Measurements from ENCODE around the gene ACKR2. TPM values are rescaled to one million over a fixed set of nuclear protein-coding genes. Genes with fewer than 3 reads are reported as not detected.

Gene ACKR2
- total RNA-seq, 1 experiment from 2014 or later, result 0.45 TPM

DNA sequence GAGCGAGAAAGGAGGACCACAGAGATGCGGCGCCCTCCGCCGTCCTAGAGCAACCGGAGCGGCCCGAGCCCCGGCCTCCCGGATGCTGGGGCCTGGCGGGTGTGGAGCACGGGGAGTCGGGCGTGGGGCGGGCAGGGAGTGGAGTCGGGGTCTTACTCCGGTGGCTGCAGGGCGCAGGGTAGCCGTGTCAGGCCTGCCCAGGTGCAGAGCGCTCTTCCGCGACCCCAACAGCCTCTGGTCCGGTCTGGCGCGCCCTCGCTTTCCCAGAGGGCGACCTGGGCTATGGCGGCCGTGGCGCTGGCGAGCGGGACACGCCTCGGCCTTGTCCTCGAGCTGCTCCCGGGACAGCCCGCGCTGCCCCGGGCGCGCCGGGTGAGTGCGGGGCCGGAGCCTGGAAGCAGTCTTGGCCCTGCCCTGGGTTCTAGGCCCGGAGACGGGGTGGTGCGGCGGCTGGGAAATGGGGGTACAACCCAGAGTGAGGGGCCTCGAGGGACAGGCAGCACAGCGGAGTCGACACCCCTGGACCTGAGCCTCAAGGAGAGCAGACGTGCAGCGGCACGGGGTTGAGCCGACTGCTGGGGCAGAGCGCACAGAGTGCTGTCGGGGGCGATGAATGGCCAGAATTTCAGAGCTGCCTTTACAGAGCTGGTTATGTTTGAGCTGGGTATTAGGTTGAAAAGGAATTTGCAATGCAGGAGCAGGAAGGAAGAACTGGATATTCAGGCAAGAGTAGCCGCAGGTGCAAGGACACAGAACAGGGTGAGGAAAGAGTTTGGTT, 97.0 kb downstream of the ACKR2 start, which contains the start of gene ZNF662:
Gene ZNF662 (plus strand): TSS at position 73 of the 778 bp plus-strand sequence. CDS start 1,973 bp downstream, outside the sequence.
- Mint-ChIP-seq H3K27ac (ENCODE audit: unreplicated experiment) (no peak within 1 kb of the TSS), H3K36me3 (ENCODE audit: insufficient read depth, unreplicated experiment) (no peaks in the 10 kb centered on the region), H3K4me3 (ENCODE audit: low read depth, unreplicated experiment) (peak within 1 kb of the TSS; percentile 18), H3K27me3 (ENCODE audit: unreplicated experiment) (peaks cover 53% of the 10 kb centered on the region), H3K9me3 (ENCODE audit: low read depth, unreplicated experiment) (peaks cover 11% of the 10 kb centered on the region), H3K4me1 (ENCODE audit: low read depth, unreplicated experiment) (peaks cover 4% of the 10 kb centered on the region)
- CTCF ChIA-PET, result no interaction called here
- intact Hi-C loops (cut with micrococcal nuclease; ENCODE audit: unreplicated experiment), result no loop called here
- TF ChIP-seq CTCF (IDR thresholded peaks at IDR 0.05; ENCODE audit: unreplicated experiment), result no peak
- no peak for DNase-seq
- no TSS peak for BruUV-seq (replicated peaks)

DNA sequence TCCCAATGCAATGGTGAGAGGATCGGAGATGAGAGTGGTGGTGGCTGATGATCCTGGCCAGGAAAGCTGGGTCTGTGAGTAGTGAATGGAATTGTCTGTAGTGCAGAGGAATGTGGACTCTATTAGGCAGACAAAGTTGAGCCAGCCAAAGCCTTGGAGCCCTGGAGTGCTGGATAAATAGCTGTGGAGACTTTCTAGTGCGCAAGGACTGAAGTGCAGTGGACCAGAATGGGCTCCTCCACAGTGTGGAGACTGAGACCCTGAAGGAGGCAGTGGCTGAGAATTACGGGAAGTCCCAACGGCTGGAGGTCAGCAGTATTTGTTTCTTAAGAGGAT, 97.6 kb downstream of the ACKR2 start:
- BruUV-seq (replicated peaks), result no TSS peak
- Mint-ChIP-seq H3K27ac (ENCODE audit: unreplicated experiment) (no peak overlapping the region), H3K9me3 (ENCODE audit: low read depth, unreplicated experiment) (peaks cover 11% of the 10 kb centered on the region), H3K4me3 (ENCODE audit: low read depth, unreplicated experiment) (peak overlapping the region; percentile 18), H3K27me3 (ENCODE audit: unreplicated experiment) (peaks cover 53% of the 10 kb centered on the region), H3K4me1 (ENCODE audit: low read depth, unreplicated experiment) (no peaks in the 10 kb centered on the region), H3K36me3 (ENCODE audit: insufficient read depth, unreplicated experiment) (no peaks in the 10 kb centered on the region)
- CTCF ChIA-PET, result no interaction called here
- DNase-seq, result no peak
- TF ChIP-seq CTCF (IDR thresholded peaks at IDR 0.05; ENCODE audit: unreplicated experiment), result no peak
- intact Hi-C loops (cut with micrococcal nuclease; ENCODE audit: unreplicated experiment), result no loop called here

DNA sequence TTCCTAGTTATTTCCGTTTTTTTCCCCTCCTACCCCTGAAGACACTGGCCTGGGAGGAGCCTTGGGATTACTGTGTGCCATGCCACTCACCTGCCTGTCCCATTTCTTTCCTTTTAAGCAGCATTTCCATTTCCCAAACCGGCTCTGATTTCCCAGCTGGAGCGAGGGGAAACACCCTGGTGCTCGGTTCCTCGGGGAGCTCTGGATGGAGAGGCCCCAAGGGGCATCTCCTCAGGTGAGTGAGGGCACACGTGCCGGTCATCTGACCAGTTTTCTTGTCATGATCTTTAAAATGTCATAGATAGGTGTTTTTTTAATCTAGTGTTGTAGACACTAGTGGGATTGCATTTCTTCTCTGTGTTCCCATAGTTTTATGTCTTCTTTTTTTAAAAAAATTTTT, 99.4 kb downstream of the ACKR2 start:
- no peak for DNase-seq
- intact Hi-C loops (cut with micrococcal nuclease; ENCODE audit: unreplicated experiment), result no loop called here
- peaks cover 51% of the 10 kb centered on the region for H3K27me3 Mint-ChIP-seq (ENCODE audit: unreplicated experiment)
- CTCF ChIA-PET, result interaction anchor here (1.1 kb wide), 1 partner anchor 10 kb away, joined by 3 read pairs; no protein-coding TSS in a partner anchor
- peaks cover 9% of the 10 kb centered on the region for H3K9me3 Mint-ChIP-seq (ENCODE audit: low read depth, unreplicated experiment)
- H3K27ac Mint-ChIP-seq (ENCODE audit: unreplicated experiment), result no peak overlapping the region
- no TSS peak for BruUV-seq (replicated peaks)
- no peak overlapping the region for H3K4me3 Mint-ChIP-seq (ENCODE audit: low read depth, unreplicated experiment)
- no peak for TF ChIP-seq CTCF (IDR thresholded peaks at IDR 0.05; ENCODE audit: unreplicated experiment)
- peaks cover 4% of the 10 kb centered on the region for H3K36me3 Mint-ChIP-seq (ENCODE audit: insufficient read depth, unreplicated experiment)
- no peaks in the 10 kb centered on the region for H3K4me1 Mint-ChIP-seq (ENCODE audit: low read depth, unreplicated experiment)

- BruUV-seq (replicated peaks), result no TSS peak
- Mint-ChIP-seq H3K9me3 (ENCODE audit: low read depth, unreplicated experiment) (peaks cover 14% of the 10 kb centered on the region), H3K4me3 (ENCODE audit: low read depth, unreplicated experiment) (no peak overlapping the region), H3K27ac (ENCODE audit: unreplicated experiment) (no peak overlapping the region), H3K36me3 (ENCODE audit: insufficient read depth, unreplicated experiment) (peaks cover 4% of the 10 kb centered on the region), H3K27me3 (ENCODE audit: unreplicated experiment) (peaks cover 22% of the 10 kb centered on the region), H3K4me1 (ENCODE audit: low read depth, unreplicated experiment) (no peaks in the 10 kb centered on the region)
- DNase-seq, result no peak
- TF ChIP-seq CTCF (IDR thresholded peaks at IDR 0.05; ENCODE audit: unreplicated experiment), result no peak
- CTCF ChIA-PET, result no interaction called here
- intact Hi-C loops (cut with micrococcal nuclease; ENCODE audit: unreplicated experiment), result no loop called here
These were observed 102.3 kb downstream of the ACKR2 start for GRCh38 chr3:42911551-42911950.
